HEK293 (cell line): ENCODE data around the gene HS3ST5.

Experiments used
- ZNF510 ChIP-seq: fragments of 450-650 bp; formaldehyde crosslinking; IDR thresholded peaks from 2 replicates; pipeline ENCODE4 v1.5.1; 2018; ENCODE audit warnings: mild to moderate bottlenecking, missing genetic modification characterization, missing biosample characterization; ENCODE audit not compliant: insufficient replicate concordance
- ZNF670 ChIP-seq: fragments of 450-650 bp; formaldehyde crosslinking; IDR thresholded peaks from 2 replicates; pipeline ENCODE4 v1.5.1; 2016; ENCODE audit warnings: missing biosample characterization, missing genetic modification characterization, low read depth
- TF ChIP-seq, protein P1 (sequence below): fragments of 450-650 bp; formaldehyde crosslinking; IDR thresholded peaks from 2 replicates; pipeline ENCODE4 v1.5.1; 2017; ENCODE audit warnings: missing biosample characterization, missing genetic modification characterization
- TF ChIP-seq, protein P2 (sequence below): fragments of 450-650 bp; formaldehyde crosslinking; IDR thresholded peaks from 2 replicates; pipeline ENCODE4 v1.5.1; 2016; ENCODE audit warnings: missing biosample characterization, missing genetic modification characterization

DNA sequence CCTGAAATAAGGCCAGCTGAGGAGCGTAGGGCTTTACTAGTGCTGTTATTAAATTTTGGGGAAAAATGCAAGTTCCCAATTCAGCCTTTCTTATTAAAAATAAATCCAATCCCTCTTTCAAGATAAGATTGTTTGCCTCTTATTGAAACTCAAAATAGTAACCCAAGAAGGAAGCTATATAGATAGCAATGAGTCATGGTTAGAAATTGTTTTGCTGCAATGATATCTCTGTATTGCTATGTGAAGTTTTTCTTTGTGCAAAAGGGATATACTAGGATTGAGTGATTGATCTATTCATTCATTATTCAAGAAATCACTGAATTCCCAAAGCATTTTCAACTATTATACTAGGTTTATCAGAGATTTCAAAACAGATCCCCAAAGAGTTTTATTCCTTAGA, 278.9 kb downstream of the HS3ST5 start:
- TF ChIP-seq ZNF510 (tag by site-specific recombination): no peak
- TF ChIP-seq ZNF670 (tag by site-specific recombination): no peak
- TF ChIP-seq, protein P1, sequence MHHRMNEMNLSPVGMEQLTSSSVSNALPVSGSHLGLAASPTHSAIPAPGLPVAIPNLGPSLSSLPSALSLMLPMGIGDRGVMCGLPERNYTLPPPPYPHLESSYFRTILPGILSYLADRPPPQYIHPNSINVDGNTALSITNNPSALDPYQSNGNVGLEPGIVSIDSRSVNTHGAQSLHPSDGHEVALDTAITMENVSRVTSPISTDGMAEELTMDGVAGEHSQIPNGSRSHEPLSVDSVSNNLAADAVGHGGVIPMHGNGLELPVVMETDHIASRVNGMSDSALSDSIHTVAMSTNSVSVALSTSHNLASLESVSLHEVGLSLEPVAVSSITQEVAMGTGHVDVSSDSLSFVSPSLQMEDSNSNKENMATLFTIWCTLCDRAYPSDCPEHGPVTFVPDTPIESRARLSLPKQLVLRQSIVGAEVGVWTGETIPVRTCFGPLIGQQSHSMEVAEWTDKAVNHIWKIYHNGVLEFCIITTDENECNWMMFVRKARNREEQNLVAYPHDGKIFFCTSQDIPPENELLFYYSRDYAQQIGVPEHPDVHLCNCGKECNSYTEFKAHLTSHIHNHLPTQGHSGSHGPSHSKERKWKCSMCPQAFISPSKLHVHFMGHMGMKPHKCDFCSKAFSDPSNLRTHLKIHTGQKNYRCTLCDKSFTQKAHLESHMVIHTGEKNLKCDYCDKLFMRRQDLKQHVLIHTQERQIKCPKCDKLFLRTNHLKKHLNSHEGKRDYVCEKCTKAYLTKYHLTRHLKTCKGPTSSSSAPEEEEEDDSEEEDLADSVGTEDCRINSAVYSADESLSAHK (tag by site-specific recombination): no peak
- TF ChIP-seq, protein P2, sequence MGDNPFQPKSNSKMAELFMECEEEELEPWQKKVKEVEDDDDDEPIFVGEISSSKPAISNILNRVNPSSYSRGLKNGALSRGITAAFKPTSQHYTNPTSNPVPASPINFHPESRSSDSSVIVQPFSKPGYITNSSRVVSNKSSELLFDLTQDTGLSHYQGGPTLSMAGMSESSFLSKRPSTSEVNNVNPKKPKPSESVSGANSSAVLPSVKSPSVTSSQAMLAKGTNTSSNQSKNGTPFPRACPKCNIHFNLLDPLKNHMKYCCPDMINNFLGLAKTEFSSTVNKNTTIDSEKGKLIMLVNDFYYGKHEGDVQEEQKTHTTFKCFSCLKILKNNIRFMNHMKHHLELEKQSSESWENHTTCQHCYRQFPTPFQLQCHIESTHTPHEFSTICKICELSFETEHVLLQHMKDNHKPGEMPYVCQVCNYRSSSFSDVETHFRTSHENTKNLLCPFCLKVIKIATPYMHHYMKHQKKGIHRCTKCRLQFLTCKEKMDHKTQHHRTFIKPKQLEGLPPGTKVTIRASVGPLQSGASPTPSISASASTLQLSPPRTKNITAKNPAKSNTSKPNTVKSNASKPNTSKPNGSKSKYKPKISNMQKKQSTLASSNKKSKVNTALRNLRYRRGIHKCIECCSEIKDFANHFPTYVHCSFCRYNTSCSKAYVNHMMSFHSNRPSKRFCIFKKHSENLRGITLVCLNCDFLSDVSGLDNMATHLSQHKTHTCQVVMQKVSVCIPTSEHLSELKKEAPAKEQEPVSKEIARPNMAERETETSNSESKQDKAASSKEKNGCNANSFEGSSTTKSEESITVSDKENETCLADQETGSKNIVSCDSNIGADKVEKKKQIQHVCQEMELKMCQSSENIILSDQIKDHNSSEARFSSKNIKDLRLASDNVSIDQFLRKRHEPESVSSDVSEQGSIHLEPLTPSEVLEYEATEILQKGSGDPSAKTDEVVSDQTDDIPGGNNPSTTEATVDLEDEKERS (tag by site-specific recombination): no peak
